Transverse colon (tissue), 3 donors: ENCODE data around the gene ARSI.

ENCODE experiments used
- EP300 ChIP-seq: sonication (generic); formaldehyde crosslinking; IDR thresholded peaks from one replicate; pipeline ENCODE4 v1.6.1; 2017; ENCODE audit warnings: antibody characterized with exemption, low read depth
- POLR2A ChIP-seq: fragments of 450-650 bp; IDR thresholded peaks from one replicate; pipeline ENCODE4 v1.6.1; 2016; ENCODE audit warnings: antibody characterized with exemption, mild to moderate bottlenecking, moderate library complexity
- TF ChIP-seq, protein P1 (sequence below), 5 experiments: fragments of 200-600 bp in 3 of 5; fragments of 450-650 bp in 2 of 5; sonication (generic) in 3 of 5; IDR thresholded peaks; 1 replicate in 2 of 5; 2 replicates in 3 of 5; pipeline ENCODE4 v1.5.1; 2016 to 2017; ENCODE audit warnings: antibody characterized with exemption in 5 of 5, inconsistent platforms in 3 of 5, mild to moderate bottlenecking in 2 of 5, moderate library complexity in 1 of 5

DNA sequence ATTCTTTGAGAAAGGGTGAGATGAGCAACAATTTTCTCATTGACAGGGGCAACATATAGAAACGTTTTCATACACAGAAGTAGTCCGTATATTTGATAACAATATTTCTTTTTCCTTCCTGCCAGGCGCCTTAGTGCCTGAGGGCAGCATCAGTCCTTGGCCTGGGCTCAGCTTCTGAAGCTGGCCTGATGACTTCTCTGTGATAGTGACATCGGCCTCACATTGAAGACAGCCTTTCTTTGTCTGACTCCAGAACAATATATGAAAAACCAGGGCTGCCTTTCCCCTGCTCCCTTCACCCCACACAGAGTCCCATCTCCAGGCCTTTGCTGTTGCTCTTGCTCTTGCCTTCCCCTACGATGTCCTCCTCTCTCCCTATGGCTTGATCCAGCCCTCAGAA, 30.7 kb upstream of the ARSI start:
- TF ChIP-seq, protein P1, sequence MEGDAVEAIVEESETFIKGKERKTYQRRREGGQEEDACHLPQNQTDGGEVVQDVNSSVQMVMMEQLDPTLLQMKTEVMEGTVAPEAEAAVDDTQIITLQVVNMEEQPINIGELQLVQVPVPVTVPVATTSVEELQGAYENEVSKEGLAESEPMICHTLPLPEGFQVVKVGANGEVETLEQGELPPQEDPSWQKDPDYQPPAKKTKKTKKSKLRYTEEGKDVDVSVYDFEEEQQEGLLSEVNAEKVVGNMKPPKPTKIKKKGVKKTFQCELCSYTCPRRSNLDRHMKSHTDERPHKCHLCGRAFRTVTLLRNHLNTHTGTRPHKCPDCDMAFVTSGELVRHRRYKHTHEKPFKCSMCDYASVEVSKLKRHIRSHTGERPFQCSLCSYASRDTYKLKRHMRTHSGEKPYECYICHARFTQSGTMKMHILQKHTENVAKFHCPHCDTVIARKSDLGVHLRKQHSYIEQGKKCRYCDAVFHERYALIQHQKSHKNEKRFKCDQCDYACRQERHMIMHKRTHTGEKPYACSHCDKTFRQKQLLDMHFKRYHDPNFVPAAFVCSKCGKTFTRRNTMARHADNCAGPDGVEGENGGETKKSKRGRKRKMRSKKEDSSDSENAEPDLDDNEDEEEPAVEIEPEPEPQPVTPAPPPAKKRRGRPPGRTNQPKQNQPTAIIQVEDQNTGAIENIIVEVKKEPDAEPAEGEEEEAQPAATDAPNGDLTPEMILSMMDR (IDR thresholded peaks at IDR 0.05), result no peak
- no peak for TF ChIP-seq POLR2A
- TF ChIP-seq EP300, result no peak
